GM12874 (cell line): ENCODE measurements around the gene TXLNA.

ENCODE experiments used
- CTCF ChIP-seq: IDR thresholded peaks from 2 replicates; pipeline ENCODE4 v1.5.1; 2011; ENCODE audit warnings: low read depth, mild to moderate bottlenecking, control low read depth, low read length, moderate library complexity; ENCODE audit not compliant: insufficient read depth

TXLNA gene

GRCh38 chr1:32208469-32208868, 29.0 kb downstream of the TXLNA start:
- no peak for TF ChIP-seq CTCF

GRCh38 chr1:32208891-32209328, 29.4 kb downstream of the TXLNA start, which contains the start of gene DCDC2B:
Gene DCDC2B (plus strand): TSS chr1:32209089. CDS start chr1:32209094, 5 bp downstream.
- TF ChIP-seq CTCF: no peak

- TF ChIP-seq CTCF: peak; percentile 82
Measured at GRCh38 chr1:32215629-32216480, 36.4 kb downstream of the TXLNA start.

- no peak for TF ChIP-seq CTCF
Measured at GRCh38 chr1:32216566-32216965, 37.1 kb downstream of the TXLNA start.

DNA sequence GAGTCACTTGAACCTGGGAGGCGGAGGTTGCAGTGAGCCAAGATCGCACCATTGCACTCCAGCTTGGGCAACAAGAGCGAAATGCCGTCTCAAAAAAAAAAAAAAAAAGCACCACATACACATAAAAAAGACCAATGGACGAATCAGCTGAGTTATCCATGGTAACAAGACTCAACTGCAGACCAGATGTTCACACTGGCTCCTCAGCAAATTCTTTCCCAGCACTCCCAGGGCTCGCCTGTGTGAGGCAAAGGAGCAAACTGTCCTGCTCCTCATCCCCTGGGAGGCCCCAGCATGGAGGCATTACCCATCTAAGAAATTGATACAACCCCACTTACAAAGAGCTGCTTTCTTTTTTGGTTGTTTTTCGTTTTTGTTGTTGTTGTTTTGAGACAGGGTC, 39.5 kb downstream of the TXLNA start:
- TF ChIP-seq CTCF: no peak

GRCh38 chr1:32220746-32221580, 41.5 kb downstream of the TXLNA start:
- no peak for TF ChIP-seq CTCF

GRCh38 chr1:32221581-32221979, 42.1 kb downstream of the TXLNA start:
- TF ChIP-seq CTCF: no peak
